HG03159 (cell line): ENCODE measurements around the gene HEPACAM2.

Experiments used
- ATAC-seq: cut with Tn5 transposase; IDR thresholded peaks from one replicate; pipeline ENCODE4 v1.9.1; 2021; ENCODE audit warnings: mild to moderate bottlenecking, moderate library complexity; ENCODE audit not compliant: unreplicated experiment

Gene HEPACAM2

GRCh38 chr7:93203496-93203895 is 22.8 kb downstream of the HEPACAM2 start:
- no peak for ATAC-seq

GRCh38 chr7:93202594-93203250 is 23.5 kb downstream of the HEPACAM2 start:
- no peak for ATAC-seq

- ATAC-seq: no peak
Measured at GRCh38 chr7:93198472-93198871, 27.8 kb downstream of the HEPACAM2 start.

GRCh38 chr7:93196336-93196735 is 29.9 kb downstream of the HEPACAM2 start:
- no peak for ATAC-seq

GRCh38 chr7:93194386-93194785 is 31.9 kb downstream of the HEPACAM2 start:
- ATAC-seq: no peak

- no peak for ATAC-seq
Measured at GRCh38 chr7:93188870-93189634, 37.2 kb downstream of the HEPACAM2 start.

- ATAC-seq: no peak
Measured at GRCh38 chr7:93185303-93186027, 40.8 kb downstream of the HEPACAM2 start.

- ATAC-seq: no peak
Measured at GRCh38 chr7:93179173-93179572, 47.1 kb downstream of the HEPACAM2 start.

GRCh38 chr7:93178213-93178612 is 48.1 kb downstream of the HEPACAM2 start:
- no peak for ATAC-seq

GRCh38 chr7:93176992-93177580 is 49.2 kb downstream of the HEPACAM2 start:
- no peak for ATAC-seq

GRCh38 chr7:93175219-93175618 is 51.0 kb downstream of the HEPACAM2 start:
- ATAC-seq: no peak

GRCh38 chr7:93172683-93173082 is 53.6 kb downstream of the HEPACAM2 start:
- no peak for ATAC-seq

GRCh38 chr7:93171606-93172226 is 54.6 kb downstream of the HEPACAM2 start:
- ATAC-seq: no peak

GRCh38 chr7:93165447-93165846 is 60.8 kb downstream of the HEPACAM2 start:
- peak; percentile 100 for ATAC-seq

GRCh38 chr7:93164766-93165165 is 61.5 kb downstream of the HEPACAM2 start:
- ATAC-seq: no peak

- ATAC-seq: no peak
Measured at GRCh38 chr7:93161181-93161762, 65.0 kb downstream of the HEPACAM2 start.

GRCh38 chr7:93160410-93160809 is 65.9 kb downstream of the HEPACAM2 start:
- ATAC-seq: no peak

GRCh38 chr7:93159490-93159889 is 66.8 kb downstream of the HEPACAM2 start:
- no peak for ATAC-seq

- ATAC-seq: no peak
Measured at GRCh38 chr7:93156884-93157283, 69.4 kb downstream of the HEPACAM2 start.

GRCh38 chr7:93150200-93150835 is 76.0 kb downstream of the HEPACAM2 start:
- no peak for ATAC-seq
